OCI-LY7 (cell line): ENCODE measurements around the gene CASZ1. TPM values are rescaled to one million over a fixed set of nuclear protein-coding genes. Genes with fewer than 3 reads are reported as not detected.

ENCODE experiments used
- BruUV-seq: library from RNA; stranded (reverse); fragments of 400-500 nt; replicated peaks from 2 replicates; lab custom pipeline; 2021; lab: Mats Ljungman, UMichigan
- CTCF ChIA-PET: fragments of 300-600 bp; sonication (Branson Sonifier 250); formaldehyde crosslinking; loops from one replicate; lab custom pipeline; 2022; ENCODE audit warnings: antibody characterized with exemption; ENCODE audit not compliant: unreplicated experiment; lab: Charles Lee
- POLR2A ChIA-PET: fragments of 300-600 bp; sonication (Branson Sonifier 250); formaldehyde crosslinking; loops from one replicate; lab custom pipeline; 2022; ENCODE audit warnings: antibody characterized with exemption; lab: Charles Lee
- DNase-seq: peaks from one replicate; pipeline ENCODE4 v3.0.0-alpha.2; 2015; ENCODE audit warnings: low spot score
- H2AFZ ChIP-seq: fragments of 200-600 bp; sonication (generic), shearing (Covaris generic); 2 replicates; pipeline ENCODE4 v1.6.1; 2014; ENCODE audit warnings: mild to moderate bottlenecking, antibody characterized with exemption, low read length, moderate library complexity
- H3K27ac ChIP-seq: fragments of 200-600 bp; sonication (generic); 2 replicates; pipeline ENCODE4 v1.5.1; 2014; ENCODE audit warnings: mixed run types, low read depth, mild to moderate bottlenecking, moderate library complexity, low read length, inconsistent platforms; ENCODE audit not compliant: poor library complexity, severe bottlenecking
- H3K36me3 ChIP-seq: fragments of 200-600 bp; sonication (generic); 2 replicates; pipeline ENCODE4 v1.6.1; 2014; ENCODE audit warnings: mild to moderate bottlenecking, antibody characterized with exemption, low read length, moderate library complexity, mixed read lengths; ENCODE audit not compliant: insufficient read depth
- H3K4me1 ChIP-seq: fragments of 200-600 bp; sonication (generic); 2 replicates; pipeline ENCODE4 v1.5.1; 2014; ENCODE audit warnings: mild to moderate bottlenecking, low read length; ENCODE audit not compliant: insufficient read depth, poor library complexity, severe bottlenecking
- H3K4me2 ChIP-seq: fragments of 200-600 bp; sonication (generic); 2 replicates; pipeline ENCODE4 v1.6.1; 2014; ENCODE audit warnings: mild to moderate bottlenecking, low read length
- H3K4me3 ChIP-seq: fragments of 200-600 bp; sonication (generic); 2 replicates; pipeline ENCODE4 v1.5.1; 2014; ENCODE audit warnings: mild to moderate bottlenecking, low read depth, low read length; ENCODE audit not compliant: poor library complexity, severe bottlenecking
- H3K79me2 ChIP-seq: fragments of 200-600 bp; sonication (generic); 2 replicates; pipeline ENCODE4 v1.6.1; 2016; ENCODE audit warnings: low read depth, mild to moderate bottlenecking, low read length, moderate library complexity, mixed read lengths; ENCODE audit not compliant: insufficient read depth
- H3K9me2 ChIP-seq: fragments of 200-600 bp; sonication (generic); 2 replicates; pipeline ENCODE4 v1.6.1; 2016; ENCODE audit warnings: mild to moderate bottlenecking, low read length, mixed read lengths; ENCODE audit not compliant: insufficient read depth
- H3K9me3 ChIP-seq: fragments of 200-600 bp; sonication (generic); 2 replicates; pipeline ENCODE4 v1.6.1; 2014; ENCODE audit warnings: mild to moderate bottlenecking, mixed run types, low read length, mixed read lengths
- H4K20me1 ChIP-seq: fragments of 200-600 bp; sonication (generic); 2 replicates; pipeline ENCODE4 v1.6.1; 2014; ENCODE audit warnings: mild to moderate bottlenecking, antibody characterized with exemption, low read length, moderate library complexity, mixed read lengths; ENCODE audit not compliant: insufficient read depth
- CTCF ChIP-seq: fragments of 200-600 bp; sonication (generic); conservative IDR thresholded peaks from 2 replicates; pipeline ENCODE4 v1.5.1; 2014; ENCODE audit warnings: mild to moderate bottlenecking, antibody characterized with exemption, low read length, moderate library complexity, mixed read lengths
- EZH2phosphoT487 ChIP-seq: fragments of 200-600 bp; sonication (generic); IDR thresholded peaks from 2 replicates; pipeline ENCODE4 v1.6.1; 2018; ENCODE audit warnings: low read depth, borderline replicate concordance, mild to moderate bottlenecking, mixed run types, antibody characterized with exemption, low read length, moderate library complexity, mixed read lengths
- intact Hi-C: fragments of 100-400 bp; cut with micrococcal nuclease; formaldehyde crosslinking; loops from one replicate; pipeline ENCODE4 v1.10.0; 2022; ENCODE audit not compliant: unreplicated experiment
- total RNA-seq, 2 experiments: library from RNA; depleted of rRNA in 1 of 2; stranded (reverse); fragments of >200 nt in 1 of 2; shearing (Covaris generic) in 1 of 2; gene quantifications; 2 replicates each; pipeline ENCODE4 v1.2.3, GENCODE V29; 2014 to 2022

CASZ1 gene
- total RNA-seq, 2 experiments from 2014 or later, result 3.3 to 3.9 TPM

GRCh38 chr1:10813799-10814198 is 17.4 kb upstream of the CASZ1 start:
- DNase-seq, result no peak
- POLR2A ChIA-PET, result no interaction called here
- Histone ChIP-seq H3K4me3 (no peak overlapping the region), H3K4me1 (no peaks in the 10 kb centered on the region), H2AFZ (no peak overlapping the region), H4K20me1 (no peaks in the 10 kb centered on the region), H3K79me2 (no peaks in the 10 kb centered on the region), H3K36me3 (no peaks in the 10 kb centered on the region), H3K27ac (no peak overlapping the region), H3K9me2 (no peaks in the 10 kb centered on the region), H3K9me3 (no peaks in the 10 kb centered on the region), H3K4me2 (no peak overlapping the region)
- no TSS peak for BruUV-seq
- CTCF ChIA-PET, result no interaction called here
- intact Hi-C loops, result no loop called here
- TF ChIP-seq EZH2phosphoT487 (no peak), CTCF (no peak)

- no peak overlapping the region for H3K4me2 ChIP-seq
- H3K79me2 ChIP-seq, result no peaks in the 10 kb centered on the region
- intact Hi-C loops, result no loop called here
- ChIA-PET POLR2A (no interaction called here), CTCF (no interaction called here)
- TF ChIP-seq EZH2phosphoT487, result no peak
- no peak for TF ChIP-seq CTCF
- no peak overlapping the region for H3K4me3 ChIP-seq
- H3K9me3 ChIP-seq, result no peaks in the 10 kb centered on the region
- H3K36me3 ChIP-seq, result no peaks in the 10 kb centered on the region
- no peak overlapping the region for H2AFZ ChIP-seq
- no peaks in the 10 kb centered on the region for H3K9me2 ChIP-seq
- H3K4me1 ChIP-seq, result no peaks in the 10 kb centered on the region
- DNase-seq, result no peak
- no TSS peak for BruUV-seq
- no peaks in the 10 kb centered on the region for H4K20me1 ChIP-seq
- H3K27ac ChIP-seq, result no peak overlapping the region
These were observed 16.0 kb upstream of the CASZ1 start for GRCh38 chr1:10812387-10812915.

- ChIA-PET POLR2A (interaction anchor here (0.6 kb wide), 1 partner anchor 681 kb away, joined by 3 read pairs; no protein-coding TSS in a partner anchor), CTCF (no interaction called here)
- Histone ChIP-seq H3K27ac (no peak overlapping the region), H3K9me2 (no peaks in the 10 kb centered on the region), H3K4me1 (no peaks in the 10 kb centered on the region), H3K4me2 (no peak overlapping the region), H2AFZ (no peak overlapping the region), H3K9me3 (no peaks in the 10 kb centered on the region), H3K36me3 (no peaks in the 10 kb centered on the region), H4K20me1 (no peaks in the 10 kb centered on the region), H3K79me2 (no peaks in the 10 kb centered on the region), H3K4me3 (no peak overlapping the region)
- no peak for DNase-seq
- TF ChIP-seq CTCF, result no peak
- TF ChIP-seq EZH2phosphoT487, result no peak
- intact Hi-C loops, result no loop called here
- no TSS peak for BruUV-seq
These were observed 12.0 kb upstream of the CASZ1 start for GRCh38 chr1:10808441-10808840.
